ENCODE results near the gene MORN1. TPM values are rescaled to one million over a fixed set of nuclear protein-coding genes. Genes with fewer than 3 reads are reported as not detected.

The MORN1 gene
- total and polyA plus RNA-seq, 9 donors = 4.3 to 9.3 (median 7.5) TPM

DNA sequence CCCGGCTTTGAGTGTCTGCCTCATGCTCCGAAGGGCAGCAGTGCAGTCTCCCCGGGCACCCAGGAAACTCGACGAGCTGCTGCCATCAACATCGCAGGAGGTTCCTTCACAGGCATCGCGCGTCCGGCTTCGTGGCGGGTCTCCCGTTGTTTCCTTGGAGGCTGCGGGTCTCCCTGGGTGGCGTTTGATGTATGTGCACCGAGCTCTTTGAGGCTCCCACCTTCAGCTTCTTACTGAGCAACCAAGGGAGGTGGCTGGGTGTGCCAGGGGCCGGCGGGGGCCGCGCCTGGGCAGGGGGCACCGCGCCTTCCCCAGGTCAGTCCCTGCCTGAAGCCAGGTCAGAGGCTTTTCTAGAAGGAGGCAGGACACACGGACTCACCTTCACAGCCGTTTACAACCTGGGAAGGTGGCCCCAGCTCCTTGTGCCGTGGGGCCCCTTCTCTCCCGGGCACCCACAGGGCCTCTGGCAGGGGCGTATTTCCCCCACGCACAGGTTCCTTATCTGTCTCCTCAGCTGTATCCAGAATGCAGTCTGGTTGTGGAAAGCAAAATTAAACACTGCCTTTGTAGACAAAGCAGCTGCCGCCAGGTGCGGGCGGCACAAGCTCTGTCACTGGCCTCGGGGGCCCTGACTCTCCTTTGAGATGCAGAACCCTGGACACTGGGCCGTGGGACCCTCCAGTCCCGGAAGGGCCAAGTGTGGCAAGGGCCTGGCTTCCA, 42.7 kb upstream of the MORN1 start:
- WGBS (ENCODE audit: insufficient coverage) = 69% methylated on average over 32 of the region's 34 CpGs
- peaks cover 35% of the 10 kb centered on the region for H3K27me3 ChIP-seq (ENCODE audit: control insufficient read depth, insufficient read depth, low read length)
- no peak overlapping the region for H3K4me3 ChIP-seq (ENCODE audit: low read length)
- H3K27ac ChIP-seq (ENCODE audit: low read length) = no peak overlapping the region
- no peaks in the 10 kb centered on the region for H3K4me1 ChIP-seq (ENCODE audit: control insufficient read depth, insufficient read depth, low read length)
- H3K9me3 ChIP-seq (replicated peaks; ENCODE audit: control insufficient read depth, low read depth, low read length) = peaks cover 4% of the 10 kb centered on the region
- H3K36me3 ChIP-seq (ENCODE audit: control insufficient read depth, insufficient read depth, low read length) = no peaks in the 10 kb centered on the region
- no peak for DNase-seq

- Histone ChIP-seq H3K36me3 (ENCODE audit: control insufficient read depth, insufficient read depth, low read length) (no peaks in the 10 kb centered on the region), H3K9me3 (replicated peaks; ENCODE audit: control insufficient read depth, low read depth, low read length) (peaks cover 4% of the 10 kb centered on the region), H3K4me1 (ENCODE audit: control insufficient read depth, insufficient read depth, low read length) (no peaks in the 10 kb centered on the region), H3K4me3 (ENCODE audit: low read length) (no peak overlapping the region), H3K27ac (ENCODE audit: low read length) (no peak overlapping the region), H3K27me3 (ENCODE audit: control insufficient read depth, insufficient read depth, low read length) (peaks cover 35% of the 10 kb centered on the region)
- no peak for DNase-seq
- whole genome bisulfite sequencing (ENCODE audit: insufficient coverage) = 59% methylated on average over 12 of the region's 13 CpGs
Observed at GRCh38 chr1:2433196-2433595, 41.8 kb upstream of the MORN1 start.

- WGBS (ENCODE audit: insufficient coverage) = 14% methylated on average over 15 of the region's 16 CpGs
- H3K27me3 ChIP-seq (ENCODE audit: control insufficient read depth, insufficient read depth, low read length) = peaks cover 35% of the 10 kb centered on the region
- no peaks in the 10 kb centered on the region for H3K4me1 ChIP-seq (ENCODE audit: control insufficient read depth, insufficient read depth, low read length)
- H3K36me3 ChIP-seq (ENCODE audit: control insufficient read depth, insufficient read depth, low read length) = no peaks in the 10 kb centered on the region
- H3K4me3 ChIP-seq (ENCODE audit: low read length) = no peak overlapping the region
- peaks cover 4% of the 10 kb centered on the region for H3K9me3 ChIP-seq (replicated peaks; ENCODE audit: control insufficient read depth, low read depth, low read length)
- H3K27ac ChIP-seq (ENCODE audit: low read length) = no peak overlapping the region
- no peak for DNase-seq
Observed at GRCh38 chr1:2432441-2432844, 41.1 kb upstream of the MORN1 start.

GRCh38 chr1:2431518-2431917, 40.2 kb upstream of the MORN1 start:
- H3K4me1 ChIP-seq (ENCODE audit: control insufficient read depth, insufficient read depth, low read length) = no peaks in the 10 kb centered on the region
- no peak overlapping the region for H3K27ac ChIP-seq (ENCODE audit: low read length)
- no peaks in the 10 kb centered on the region for H3K36me3 ChIP-seq (ENCODE audit: control insufficient read depth, insufficient read depth, low read length)
- peaks cover 35% of the 10 kb centered on the region for H3K27me3 ChIP-seq (ENCODE audit: control insufficient read depth, insufficient read depth, low read length)
- no peak for DNase-seq
- no peak overlapping the region for H3K4me3 ChIP-seq (ENCODE audit: low read length)
- H3K9me3 ChIP-seq (replicated peaks; ENCODE audit: control insufficient read depth, low read depth, low read length) = peaks cover 4% of the 10 kb centered on the region
- 79% methylated on average over 3 of the region's 10 CpGs for WGBS (ENCODE audit: insufficient coverage)

GRCh38 chr1:2431103-2431502, 39.7 kb upstream of the MORN1 start:
- Histone ChIP-seq H3K27ac (ENCODE audit: low read length) (no peak overlapping the region), H3K9me3 (replicated peaks; ENCODE audit: control insufficient read depth, low read depth, low read length) (peaks cover 4% of the 10 kb centered on the region), H3K27me3 (ENCODE audit: control insufficient read depth, insufficient read depth, low read length) (peaks cover 39% of the 10 kb centered on the region), H3K4me3 (ENCODE audit: low read length) (no peak overlapping the region), H3K36me3 (ENCODE audit: control insufficient read depth, insufficient read depth, low read length) (no peaks in the 10 kb centered on the region), H3K4me1 (ENCODE audit: control insufficient read depth, insufficient read depth, low read length) (no peaks in the 10 kb centered on the region)
- WGBS (ENCODE audit: insufficient coverage) = 46% methylated on average over 14 of the region's 16 CpGs
- DNase-seq = no peak

DNA sequence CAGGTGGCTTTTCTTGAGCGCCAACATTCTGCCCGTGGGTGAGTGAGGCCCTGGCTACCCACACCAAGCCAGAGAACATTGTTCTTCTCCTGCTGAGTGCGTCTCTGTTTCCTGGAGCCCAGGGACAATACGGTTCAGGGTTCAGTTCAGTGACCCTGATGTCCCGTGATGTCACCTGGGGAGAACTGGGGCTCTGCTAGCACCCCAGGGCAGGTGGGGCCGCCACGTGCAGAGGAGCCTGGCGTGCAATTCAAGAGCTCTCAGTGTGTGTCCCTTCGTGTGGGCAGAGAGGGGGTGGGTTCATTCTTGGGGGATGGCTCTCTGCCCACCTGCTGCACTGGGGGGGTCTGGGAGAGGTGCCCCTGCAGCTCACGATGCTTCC, 39.2 kb upstream of the MORN1 start:
- Histone ChIP-seq H3K4me1 (ENCODE audit: control insufficient read depth, insufficient read depth, low read length) (no peaks in the 10 kb centered on the region), H3K27me3 (ENCODE audit: control insufficient read depth, insufficient read depth, low read length) (peaks cover 39% of the 10 kb centered on the region), H3K27ac (ENCODE audit: low read length) (no peak overlapping the region), H3K9me3 (replicated peaks; ENCODE audit: control insufficient read depth, low read depth, low read length) (peaks cover 4% of the 10 kb centered on the region), H3K4me3 (ENCODE audit: low read length) (no peak overlapping the region), H3K36me3 (ENCODE audit: control insufficient read depth, insufficient read depth, low read length) (no peaks in the 10 kb centered on the region)
- no peak for DNase-seq
- WGBS (ENCODE audit: insufficient coverage) = 71% methylated on average over 7 of the region's 10 CpGs

DNA sequence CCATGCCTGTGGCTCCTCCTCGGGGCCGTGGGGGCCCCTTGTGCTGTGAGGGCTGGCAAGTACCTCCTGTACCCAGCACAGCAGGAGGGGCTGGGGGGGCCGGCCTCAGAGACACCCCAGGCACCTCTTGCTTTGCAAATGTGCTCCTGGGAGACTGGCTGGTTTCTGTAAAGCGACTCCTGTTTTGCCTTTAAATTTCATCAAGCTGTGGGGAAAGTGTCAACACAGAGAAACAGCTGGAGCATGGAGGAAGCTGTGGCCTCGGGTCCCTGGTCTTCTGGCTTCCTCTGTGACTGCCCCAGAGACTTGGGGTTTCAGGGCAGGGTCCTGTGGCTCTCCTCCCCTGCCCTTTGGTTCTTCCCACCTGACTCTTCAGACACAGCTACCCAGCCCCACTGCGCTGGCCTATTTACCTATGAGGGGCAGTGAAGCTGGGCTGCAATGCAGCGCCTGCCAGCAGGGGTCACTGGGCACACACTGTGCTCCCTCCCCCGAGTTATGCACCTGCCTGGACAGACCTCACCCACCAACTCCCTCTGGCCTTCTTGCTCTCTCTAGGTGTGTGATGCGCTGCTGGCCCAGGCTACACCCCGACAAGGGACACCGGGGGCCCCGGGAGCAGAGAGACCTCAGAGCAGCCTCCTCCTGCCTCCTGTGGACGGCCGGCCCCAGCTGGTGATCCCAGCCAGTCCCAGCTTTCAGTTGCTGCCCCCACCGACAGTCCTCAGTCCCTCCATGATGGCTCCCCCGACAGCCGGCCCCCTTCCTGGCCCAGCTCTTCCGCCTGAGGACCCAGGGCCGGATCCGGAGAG, 38.6 kb upstream of the MORN1 start:
- Histone ChIP-seq H3K27me3 (ENCODE audit: control insufficient read depth, insufficient read depth, low read length) (peaks cover 35% of the 10 kb centered on the region), H3K9me3 (replicated peaks; ENCODE audit: control insufficient read depth, low read depth, low read length) (peaks cover 4% of the 10 kb centered on the region), H3K4me1 (ENCODE audit: control insufficient read depth, insufficient read depth, low read length) (no peaks in the 10 kb centered on the region), H3K36me3 (ENCODE audit: control insufficient read depth, insufficient read depth, low read length) (no peaks in the 10 kb centered on the region), H3K4me3 (ENCODE audit: low read length) (no peak overlapping the region), H3K27ac (ENCODE audit: low read length) (no peak overlapping the region)
- no peak for DNase-seq
- WGBS (ENCODE audit: insufficient coverage) = 80% methylated on average over 20 of the region's 20 CpGs

- 88% methylated on average over 26 of the region's 28 CpGs for WGBS (ENCODE audit: insufficient coverage)
- no peak overlapping the region for H3K27ac ChIP-seq (ENCODE audit: low read length)
Observed at GRCh38 chr1:2428490-2428889, 37.1 kb upstream of the MORN1 start.

DNA sequence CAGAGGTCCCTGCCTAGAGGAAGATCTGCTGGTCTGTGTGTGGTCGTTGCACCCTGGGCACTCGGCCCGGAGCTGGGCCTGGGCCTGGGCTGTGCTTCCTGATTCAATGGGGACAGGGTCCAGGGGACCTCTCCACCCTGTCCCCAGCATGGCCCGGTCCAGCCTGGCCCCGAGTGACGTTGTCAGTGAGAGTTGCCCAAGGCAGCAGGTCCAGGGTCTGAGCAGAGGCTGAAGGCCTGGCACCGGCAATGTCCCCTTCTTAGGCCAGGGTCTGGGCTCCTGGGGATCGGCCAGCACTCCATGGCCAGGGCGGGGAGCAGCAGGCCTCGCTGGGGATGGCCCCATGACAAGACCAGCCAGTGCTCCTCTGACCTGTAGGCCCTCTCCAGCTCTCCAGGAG, 36.6 kb upstream of the MORN1 start:
- no peak overlapping the region for H3K27ac ChIP-seq (ENCODE audit: low read length)
- no peak overlapping the region for H3K4me3 ChIP-seq (ENCODE audit: low read length)
- H3K27me3 ChIP-seq (ENCODE audit: control insufficient read depth, insufficient read depth, low read length) = peaks cover 25% of the 10 kb centered on the region
- no peaks in the 10 kb centered on the region for H3K36me3 ChIP-seq (ENCODE audit: control insufficient read depth, insufficient read depth, low read length)
- no peak for DNase-seq
- H3K9me3 ChIP-seq (replicated peaks; ENCODE audit: control insufficient read depth, low read depth, low read length) = peaks cover 8% of the 10 kb centered on the region
- H3K4me1 ChIP-seq (ENCODE audit: control insufficient read depth, insufficient read depth, low read length) = no peaks in the 10 kb centered on the region
- 79% methylated on average over 9 of the region's 10 CpGs for WGBS (ENCODE audit: insufficient coverage)

More at GRCh38 chr1:2428490-2428889, 37.1 kb upstream of the MORN1 start:
- H3K27me3 ChIP-seq (ENCODE audit: control insufficient read depth, insufficient read depth, low read length) = peaks cover 27% of the 10 kb centered on the region
- no peaks in the 10 kb centered on the region for H3K36me3 ChIP-seq (ENCODE audit: control insufficient read depth, insufficient read depth, low read length)
- H3K4me3 ChIP-seq (ENCODE audit: low read length) = no peak overlapping the region
- no peaks in the 10 kb centered on the region for H3K4me1 ChIP-seq (ENCODE audit: control insufficient read depth, insufficient read depth, low read length)
- peaks cover 4% of the 10 kb centered on the region for H3K9me3 ChIP-seq (replicated peaks; ENCODE audit: control insufficient read depth, low read depth, low read length)
- DNase-seq = no peak

DNA sequence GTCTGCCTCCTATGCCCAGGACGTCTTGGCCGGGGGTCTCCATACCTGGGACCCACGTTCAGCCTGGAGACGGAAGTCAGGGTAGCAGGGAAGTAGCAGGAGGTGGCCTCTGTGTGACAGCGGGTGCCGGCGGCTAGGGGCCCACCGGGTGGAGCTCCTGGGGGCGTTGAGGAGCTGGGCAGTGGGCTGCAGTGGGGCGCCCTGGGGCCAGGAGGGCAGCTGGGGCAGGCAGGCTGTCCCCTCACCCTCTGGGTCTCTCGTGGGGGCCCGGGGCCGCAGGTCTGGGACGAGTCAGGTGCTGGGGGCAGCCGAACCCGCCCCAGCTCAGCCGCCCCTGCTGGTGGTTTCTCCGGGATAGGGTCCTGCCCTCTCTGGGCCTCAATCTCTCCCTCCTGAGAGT, 35.7 kb upstream of the MORN1 start:
- DNase-seq = no peak
- 83% methylated on average over 17 of the region's 18 CpGs for WGBS (ENCODE audit: insufficient coverage)
- Histone ChIP-seq H3K27me3 (ENCODE audit: control insufficient read depth, insufficient read depth, low read length) (peaks cover 16% of the 10 kb centered on the region), H3K36me3 (ENCODE audit: control insufficient read depth, insufficient read depth, low read length) (no peaks in the 10 kb centered on the region), H3K4me1 (ENCODE audit: control insufficient read depth, insufficient read depth, low read length) (no peaks in the 10 kb centered on the region), H3K9me3 (replicated peaks; ENCODE audit: control insufficient read depth, low read depth, low read length) (peaks cover 8% of the 10 kb centered on the region), H3K4me3 (ENCODE audit: low read length) (no peak overlapping the region), H3K27ac (ENCODE audit: low read length) (no peak overlapping the region)
